GM06990 (cell line): ENCODE results near the gene PLCL1.

Experiments used
- DNase-seq: peaks from one replicate; pipeline ENCODE4 v3.0.0-alpha.2; 2011; ENCODE audit not compliant: insufficient read length; ENCODE audit errors: extremely low read depth
- H3K27me3 ChIP-seq: replicated peaks from 2 replicates; pipeline ENCODE4 v1.6.0; 2011; ENCODE audit warnings: low read length; ENCODE audit not compliant: control insufficient read depth, insufficient read depth
- H3K36me3 ChIP-seq: 2 replicates; pipeline ENCODE4 v1.5.1; 2011; ENCODE audit warnings: low read length; ENCODE audit not compliant: control insufficient read depth, insufficient read depth
- H3K4me3 ChIP-seq: replicated peaks from 2 replicates; pipeline ENCODE4 v1.5.1; 2011; ENCODE audit warnings: low read depth, mild to moderate bottlenecking, control low read depth, low read length
- CTCF ChIP-seq: IDR thresholded peaks from 2 replicates; pipeline ENCODE4 v1.5.1; 2011; ENCODE audit warnings: low read length, control low read depth, mild to moderate bottlenecking, inconsistent platforms; ENCODE audit not compliant: insufficient read depth, poor library complexity, severe bottlenecking

PLCL1 gene

GRCh38 chr2:198062826-198063225 is 258.4 kb downstream of the PLCL1 start:
- TF ChIP-seq CTCF = no peak
- H3K4me3 ChIP-seq = no peak overlapping the region
- no peaks in the 10 kb centered on the region for H3K27me3 ChIP-seq
- no peak for DNase-seq
- H3K36me3 ChIP-seq = no peaks in the 10 kb centered on the region

- TF ChIP-seq CTCF = no peak
- no peaks in the 10 kb centered on the region for H3K36me3 ChIP-seq
- no peak overlapping the region for H3K4me3 ChIP-seq
- DNase-seq = no peak
- H3K27me3 ChIP-seq = no peaks in the 10 kb centered on the region
These were observed 258.8 kb downstream of the PLCL1 start for GRCh38 chr2:198063242-198063641.

DNA sequence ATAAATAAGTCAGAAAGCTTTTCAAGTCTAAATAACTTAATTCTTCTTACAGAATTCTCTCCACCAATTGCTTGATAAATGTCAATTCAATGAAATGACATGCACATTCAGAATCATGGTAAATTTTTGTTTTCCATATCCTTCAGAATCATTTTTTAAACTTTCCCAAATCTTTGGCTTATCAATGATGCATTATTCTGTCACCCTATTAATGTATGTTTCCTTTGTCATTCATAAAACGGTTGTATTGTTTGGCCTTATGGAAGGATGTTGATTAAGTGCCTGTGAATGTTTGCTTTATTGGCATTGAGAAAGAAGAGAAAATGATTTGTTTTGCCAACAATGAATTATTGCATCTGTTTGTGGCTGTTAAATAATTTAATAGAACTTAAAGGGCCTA is 260.9 kb downstream of the PLCL1 start:
- Histone ChIP-seq H3K4me3 (no peak overlapping the region), H3K36me3 (no peaks in the 10 kb centered on the region), H3K27me3 (no peaks in the 10 kb centered on the region)
- DNase-seq = no peak
- no peak for TF ChIP-seq CTCF

DNA sequence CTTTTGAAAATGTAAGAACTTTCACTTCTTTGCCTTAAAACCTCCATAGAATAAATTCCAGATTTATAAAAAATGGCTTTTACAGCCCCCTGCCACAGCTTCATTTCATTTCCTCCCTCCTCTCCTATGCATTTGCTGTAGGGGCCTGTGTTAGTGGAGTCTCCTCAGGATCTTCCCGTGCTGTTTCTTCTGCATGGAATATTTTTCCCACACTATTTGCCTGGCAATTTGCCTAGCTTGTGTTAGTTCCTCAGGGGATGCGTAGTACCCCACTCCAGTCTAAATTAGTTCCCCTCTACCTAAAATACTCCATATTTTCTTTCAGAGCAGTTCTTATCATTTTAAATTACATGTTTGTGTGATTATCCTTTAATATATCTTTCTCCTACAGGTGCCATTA is 262.2 kb downstream of the PLCL1 start:
- DNase-seq = no peak
- TF ChIP-seq CTCF = no peak
- no peak overlapping the region for H3K4me3 ChIP-seq
- no peaks in the 10 kb centered on the region for H3K36me3 ChIP-seq
- H3K27me3 ChIP-seq = no peaks in the 10 kb centered on the region

- Histone ChIP-seq H3K36me3 (no peaks in the 10 kb centered on the region), H3K4me3 (no peak overlapping the region), H3K27me3 (no peaks in the 10 kb centered on the region)
- TF ChIP-seq CTCF = no peak
- no peak for DNase-seq
These were observed 268.3 kb downstream of the PLCL1 start for GRCh38 chr2:198072655-198073054.

- no peaks in the 10 kb centered on the region for H3K36me3 ChIP-seq
- TF ChIP-seq CTCF = no peak
- no peak for DNase-seq
- H3K4me3 ChIP-seq = no peak overlapping the region
- no peaks in the 10 kb centered on the region for H3K27me3 ChIP-seq
These were observed 268.9 kb downstream of the PLCL1 start for GRCh38 chr2:198073253-198073652.
